ENCODE measurements around the gene GNAI1.

The GNAI1 gene

DNA sequence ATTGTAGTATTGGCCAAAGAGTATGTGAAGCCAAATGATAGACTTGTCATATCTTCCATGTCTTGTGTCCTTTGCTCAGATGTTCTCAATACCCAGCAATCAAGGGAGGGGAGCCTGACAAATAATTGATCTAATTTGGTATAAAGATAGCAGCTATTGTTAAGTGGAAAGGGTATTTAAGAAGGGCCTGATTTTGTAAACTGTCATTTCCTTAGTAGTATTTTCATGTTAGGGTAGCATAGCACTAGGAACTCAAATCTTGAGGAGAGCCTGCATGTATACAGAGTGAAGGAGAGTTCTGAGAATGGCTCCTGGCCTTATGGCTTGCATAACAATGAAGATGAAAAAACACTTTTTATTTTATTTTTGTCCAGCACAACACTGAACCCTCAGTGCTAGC, 53.1 kb downstream of the GNAI1 start:
- H3K4me3 ChIP-seq (ENCODE audit: low read depth in 1 of 2, low read length in 2 of 2), result no peak overlapping the region
- H3K27ac ChIP-seq (ENCODE audit: low read length), result no peak overlapping the region
- H3K4me1 ChIP-seq (ENCODE audit: control insufficient read depth in 1 of 2, insufficient read depth in 2 of 2, low read length in 2 of 2), result peaks cover 0 to 11% of the 10 kb centered on the region in 2 donors

DNA sequence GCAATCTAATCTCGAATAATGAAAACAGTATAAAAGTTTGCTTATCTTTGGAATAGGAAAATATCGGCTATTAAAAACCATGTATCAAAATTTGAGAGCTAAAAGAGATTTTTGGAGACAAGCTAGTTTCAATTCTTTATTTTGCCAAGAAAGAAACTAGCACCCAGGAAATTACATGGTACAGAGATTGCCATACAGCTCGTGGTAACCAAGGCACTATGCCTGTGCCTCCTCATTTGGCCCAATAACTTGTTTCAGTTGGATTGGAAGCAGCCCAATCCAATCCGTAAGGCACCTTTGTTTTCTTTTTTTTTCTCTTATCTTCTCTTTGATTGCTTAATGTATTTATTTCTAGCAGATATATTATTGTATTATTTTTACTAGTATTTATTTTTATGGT, 55.0 kb downstream of the GNAI1 start:
- Histone ChIP-seq H3K36me3 (ENCODE audit: control insufficient read depth in 1 of 2, insufficient read depth in 2 of 2, low read length in 2 of 2) (no peaks in the 10 kb centered on the region), H3K27me3 (ENCODE audit: low read depth, low read length) (no peaks in the 10 kb centered on the region), H3K9me3 (ENCODE audit: control insufficient read depth in 1 of 2, low read length in 2 of 2) (no peaks in the 10 kb centered on the region), H3K4me1 (ENCODE audit: control insufficient read depth in 1 of 2, insufficient read depth in 2 of 2, low read length in 2 of 2) (peaks cover 0 to 11% of the 10 kb centered on the region in 2 donors), H3K4me3 (ENCODE audit: low read depth in 1 of 2, low read length in 2 of 2) (no peak overlapping the region), H3K27ac (ENCODE audit: low read length) (no peak overlapping the region)

More for the DNA sequence above, 53.1 kb downstream of the GNAI1 start:
- H3K9me3 ChIP-seq (ENCODE audit: control insufficient read depth in 1 of 2, low read length in 2 of 2), result no peaks in the 10 kb centered on the region
- H3K27me3 ChIP-seq (ENCODE audit: low read depth, low read length), result no peaks in the 10 kb centered on the region
- H3K36me3 ChIP-seq (ENCODE audit: control insufficient read depth in 1 of 2, insufficient read depth in 2 of 2, low read length in 2 of 2), result no peaks in the 10 kb centered on the region

DNA sequence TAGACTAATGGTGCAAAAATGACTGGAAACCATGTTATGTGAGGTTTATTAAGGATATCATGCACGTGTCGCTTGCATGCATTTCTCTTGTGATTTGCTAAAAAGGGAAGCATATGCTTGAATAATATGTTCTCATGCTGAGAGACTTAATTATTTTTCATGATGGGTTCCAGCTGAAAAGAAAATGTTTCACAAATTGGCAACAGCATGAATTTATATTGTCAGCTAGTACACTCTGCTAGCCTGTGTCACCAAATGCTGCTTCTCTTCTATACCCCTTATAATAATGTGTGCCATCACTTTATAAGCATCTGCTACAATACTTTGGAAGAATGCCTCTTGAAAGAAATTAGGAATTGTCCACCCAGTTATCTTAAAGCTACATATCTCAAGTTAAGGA, 63.0 kb downstream of the GNAI1 start:
- Histone ChIP-seq H3K27me3 (ENCODE audit: low read depth, low read length) (no peaks in the 10 kb centered on the region), H3K36me3 (ENCODE audit: control insufficient read depth in 1 of 2, insufficient read depth in 2 of 2, low read length in 2 of 2) (peaks cover 5 to 10% of the 10 kb centered on the region in 2 donors), H3K4me1 (ENCODE audit: control insufficient read depth in 1 of 2, insufficient read depth in 2 of 2, low read length in 2 of 2) (peaks cover 0 to 8% of the 10 kb centered on the region in 2 donors), H3K27ac (ENCODE audit: low read length) (no peak overlapping the region), H3K9me3 (ENCODE audit: control insufficient read depth in 1 of 2, low read length in 2 of 2) (no peaks in the 10 kb centered on the region), H3K4me3 (ENCODE audit: low read depth in 1 of 2, low read length in 2 of 2) (no peak overlapping the region)

DNA sequence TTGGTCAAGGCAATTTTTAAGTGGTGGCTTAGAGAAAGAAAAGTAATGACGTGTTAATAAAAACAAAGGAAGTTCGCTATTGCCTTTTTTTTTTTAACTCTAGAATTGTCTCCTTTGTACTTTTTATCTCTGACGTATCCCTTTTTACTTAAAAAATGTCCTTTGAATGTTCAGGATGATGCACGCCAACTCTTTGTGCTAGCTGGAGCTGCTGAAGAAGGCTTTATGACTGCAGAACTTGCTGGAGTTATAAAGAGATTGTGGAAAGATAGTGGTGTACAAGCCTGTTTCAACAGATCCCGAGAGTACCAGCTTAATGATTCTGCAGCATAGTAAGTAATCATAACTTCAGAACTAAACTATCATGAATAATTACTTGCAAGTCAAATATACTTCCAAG, 64.4 kb downstream of the GNAI1 start:
- H3K27ac ChIP-seq (ENCODE audit: low read length), result no peak overlapping the region
- H3K4me3 ChIP-seq (ENCODE audit: low read depth in 1 of 2, low read length in 2 of 2), result no peak overlapping the region
- H3K4me1 ChIP-seq (ENCODE audit: control insufficient read depth in 1 of 2, insufficient read depth in 2 of 2, low read length in 2 of 2), result peaks cover 0 to 8% of the 10 kb centered on the region in 2 donors
- H3K9me3 ChIP-seq (ENCODE audit: control insufficient read depth in 1 of 2, low read length in 2 of 2), result no peaks in the 10 kb centered on the region
- H3K36me3 ChIP-seq (ENCODE audit: control insufficient read depth in 1 of 2, insufficient read depth in 2 of 2, low read length in 2 of 2), result peaks cover 8 to 15% of the 10 kb centered on the region in 2 donors
- no peaks in the 10 kb centered on the region for H3K27me3 ChIP-seq (ENCODE audit: low read depth, low read length)

DNA sequence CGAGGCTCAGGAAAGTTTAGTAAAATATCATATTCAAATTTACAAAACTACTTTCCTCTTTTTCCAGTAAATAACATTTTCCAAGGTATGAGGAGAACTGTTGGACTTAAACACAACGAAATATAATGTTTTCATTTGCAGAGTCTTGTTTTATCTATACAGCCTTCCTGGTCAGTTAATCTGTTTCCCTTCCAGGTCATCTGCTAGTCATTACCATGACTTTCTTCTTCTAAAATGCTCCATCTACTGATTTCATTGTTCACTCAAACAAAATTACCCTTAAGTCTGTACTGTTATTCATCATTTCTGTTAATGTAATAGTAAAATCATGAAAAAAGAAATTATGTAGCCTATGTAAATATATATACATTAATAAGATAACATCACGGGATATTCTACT, 69.8 kb downstream of the GNAI1 start:
- Histone ChIP-seq H3K4me3 (ENCODE audit: low read depth in 1 of 2, low read length in 2 of 2) (no peak overlapping the region), H3K4me1 (ENCODE audit: control insufficient read depth in 1 of 2, insufficient read depth in 2 of 2, low read length in 2 of 2) (peaks cover 0 to 8% of the 10 kb centered on the region in 2 donors), H3K27ac (ENCODE audit: low read length) (no peak overlapping the region), H3K9me3 (ENCODE audit: control insufficient read depth in 1 of 2, low read length in 2 of 2) (no peaks in the 10 kb centered on the region), H3K27me3 (ENCODE audit: low read depth, low read length) (no peaks in the 10 kb centered on the region), H3K36me3 (ENCODE audit: control insufficient read depth in 1 of 2, insufficient read depth in 2 of 2, low read length in 2 of 2) (peaks cover 14% of the 10 kb centered on the region in 2 donors)

DNA sequence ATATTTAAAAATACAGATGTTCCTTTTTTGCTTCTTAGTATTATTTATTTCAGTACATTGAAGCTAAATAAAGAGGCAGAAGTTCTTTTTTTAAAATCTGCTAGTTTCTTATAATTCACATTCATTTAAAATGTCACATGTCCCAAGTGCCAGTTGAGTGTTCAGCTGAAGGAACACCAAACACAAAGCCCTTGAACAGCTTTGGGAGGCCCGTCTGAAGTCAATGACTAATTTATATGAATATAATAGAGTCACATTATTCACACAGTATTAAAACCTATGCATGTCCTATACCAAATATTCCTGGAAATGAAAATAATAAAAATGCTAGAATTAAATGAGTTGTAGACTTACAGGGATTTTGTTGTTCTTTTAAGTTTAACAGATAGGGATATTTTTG, 70.3 kb downstream of the GNAI1 start:
- Histone ChIP-seq H3K27me3 (ENCODE audit: low read depth, low read length) (no peaks in the 10 kb centered on the region), H3K9me3 (ENCODE audit: control insufficient read depth in 1 of 2, low read length in 2 of 2) (no peaks in the 10 kb centered on the region), H3K36me3 (ENCODE audit: control insufficient read depth in 1 of 2, insufficient read depth in 2 of 2, low read length in 2 of 2) (peaks cover 11% of the 10 kb centered on the region in 2 donors), H3K4me1 (ENCODE audit: control insufficient read depth in 1 of 2, insufficient read depth in 2 of 2, low read length in 2 of 2) (peaks cover 0 to 8% of the 10 kb centered on the region in 2 donors), H3K27ac (ENCODE audit: low read length) (no peak overlapping the region), H3K4me3 (ENCODE audit: low read depth in 1 of 2, low read length in 2 of 2) (no peak overlapping the region)

DNA sequence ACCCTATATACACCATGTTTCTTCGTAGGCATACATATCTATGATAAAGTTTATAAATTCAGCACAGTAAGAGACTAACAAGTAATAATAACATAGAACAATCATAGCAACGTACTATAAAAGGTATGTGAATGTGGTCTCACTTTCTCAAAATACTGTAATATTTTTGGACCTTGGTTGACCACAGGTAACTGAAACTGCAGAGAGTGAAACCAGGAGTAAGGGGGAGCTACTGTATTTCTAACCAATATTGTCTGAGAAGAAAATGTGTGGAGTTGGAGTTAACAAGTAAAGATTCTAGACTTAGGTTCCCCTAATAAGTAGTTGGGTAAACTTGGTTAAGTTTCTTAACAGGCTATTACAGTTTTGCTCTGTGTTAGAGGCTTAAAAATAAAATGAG, 72.1 kb downstream of the GNAI1 start:
- H3K36me3 ChIP-seq (ENCODE audit: control insufficient read depth in 1 of 2, insufficient read depth in 2 of 2, low read length in 2 of 2), result peaks cover 11% of the 10 kb centered on the region in 2 donors
- no peaks in the 10 kb centered on the region for H3K9me3 ChIP-seq (ENCODE audit: control insufficient read depth in 1 of 2, low read length in 2 of 2)
- H3K4me1 ChIP-seq (ENCODE audit: control insufficient read depth in 1 of 2, insufficient read depth in 2 of 2, low read length in 2 of 2), result peaks cover 0 to 11% of the 10 kb centered on the region in 2 donors
- H3K27ac ChIP-seq (ENCODE audit: low read length), result no peak overlapping the region
- no peak overlapping the region for H3K4me3 ChIP-seq (ENCODE audit: low read depth in 1 of 2, low read length in 2 of 2)
- H3K27me3 ChIP-seq (ENCODE audit: low read depth, low read length), result no peaks in the 10 kb centered on the region

DNA sequence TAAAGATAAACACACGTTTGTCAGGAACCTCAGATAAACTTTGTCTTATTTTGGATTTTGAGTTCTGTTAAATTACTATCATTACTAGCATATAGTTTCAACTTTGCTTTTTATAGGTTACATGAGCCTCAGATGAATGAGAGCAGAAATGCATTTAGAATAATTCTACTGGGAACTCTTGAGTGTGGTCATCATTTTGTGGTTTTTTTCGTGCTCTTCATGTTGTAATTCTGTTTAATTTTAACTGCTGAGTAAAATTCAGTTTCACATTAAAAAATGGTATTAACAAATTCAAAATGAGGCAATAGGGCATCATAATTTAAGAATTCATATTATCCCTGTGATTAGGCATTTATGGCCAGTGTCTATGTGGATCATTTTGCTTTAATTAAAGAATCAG, 72.9 kb downstream of the GNAI1 start:
- peaks cover 10 to 11% of the 10 kb centered on the region in 2 donors for H3K36me3 ChIP-seq (ENCODE audit: control insufficient read depth in 1 of 2, insufficient read depth in 2 of 2, low read length in 2 of 2)
- no peak overlapping the region for H3K4me3 ChIP-seq (ENCODE audit: low read depth in 1 of 2, low read length in 2 of 2)
- H3K27ac ChIP-seq (ENCODE audit: low read length), result no peak overlapping the region
- no peaks in the 10 kb centered on the region for H3K27me3 ChIP-seq (ENCODE audit: low read depth, low read length)
- H3K9me3 ChIP-seq (ENCODE audit: control insufficient read depth in 1 of 2, low read length in 2 of 2), result no peaks in the 10 kb centered on the region
- H3K4me1 ChIP-seq (ENCODE audit: control insufficient read depth in 1 of 2, insufficient read depth in 2 of 2, low read length in 2 of 2), result peaks cover 0 to 11% of the 10 kb centered on the region in 2 donors

DNA sequence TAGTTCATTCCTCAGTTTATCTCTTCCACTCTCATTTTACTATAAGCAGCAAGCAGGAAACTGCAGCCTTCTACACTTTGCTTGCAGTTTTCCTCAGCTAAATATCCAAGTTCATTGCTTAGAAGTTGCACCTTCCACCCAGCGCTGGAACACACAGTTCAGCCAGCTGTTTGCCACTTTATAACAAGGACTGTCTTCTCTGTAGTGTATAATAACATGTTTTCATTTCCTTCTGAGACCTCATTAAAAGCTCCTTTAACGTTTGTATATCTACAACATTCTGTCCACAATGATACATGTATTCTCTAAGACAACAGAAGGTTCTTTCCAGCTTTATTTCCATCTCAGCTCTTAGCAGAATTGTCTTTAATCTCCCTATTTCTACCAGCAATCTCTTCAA, 74.1 kb downstream of the GNAI1 start:
- Histone ChIP-seq H3K4me1 (ENCODE audit: control insufficient read depth in 1 of 2, insufficient read depth in 2 of 2, low read length in 2 of 2) (peaks cover 0 to 11% of the 10 kb centered on the region in 2 donors), H3K9me3 (ENCODE audit: control insufficient read depth in 1 of 2, low read length in 2 of 2) (no peaks in the 10 kb centered on the region), H3K27me3 (ENCODE audit: low read depth, low read length) (no peaks in the 10 kb centered on the region), H3K27ac (ENCODE audit: low read length) (no peak overlapping the region), H3K4me3 (ENCODE audit: low read depth in 1 of 2, low read length in 2 of 2) (no peak overlapping the region), H3K36me3 (ENCODE audit: control insufficient read depth in 1 of 2, insufficient read depth in 2 of 2, low read length in 2 of 2) (peaks cover 6 to 16% of the 10 kb centered on the region in 2 donors)

DNA sequence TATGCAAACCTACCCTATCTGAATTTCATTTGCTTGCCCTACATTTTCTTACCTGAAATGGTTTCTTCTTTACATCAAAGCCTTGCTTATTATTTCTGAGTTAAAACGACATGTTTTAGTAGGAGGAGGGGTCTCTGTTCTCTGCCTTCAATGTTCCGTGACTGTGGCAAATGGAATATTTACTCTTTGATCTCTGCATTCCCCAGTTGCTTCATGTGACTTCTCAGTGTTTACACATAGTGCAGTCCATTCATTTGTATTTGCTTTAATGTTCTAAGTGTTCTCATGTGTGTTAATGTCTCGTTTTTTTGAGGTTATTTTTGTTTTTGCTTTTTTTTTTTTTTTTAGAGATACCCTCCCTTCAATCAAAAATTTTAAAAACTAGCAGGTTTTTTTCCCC, 75.8 kb downstream of the GNAI1 start:
- no peaks in the 10 kb centered on the region for H3K27me3 ChIP-seq (ENCODE audit: low read depth, low read length)
- peaks cover 0 to 5% of the 10 kb centered on the region in 2 donors for H3K36me3 ChIP-seq (ENCODE audit: control insufficient read depth in 1 of 2, insufficient read depth in 2 of 2, low read length in 2 of 2)
- peaks cover 0 to 11% of the 10 kb centered on the region in 2 donors for H3K4me1 ChIP-seq (ENCODE audit: control insufficient read depth in 1 of 2, insufficient read depth in 2 of 2, low read length in 2 of 2)
- no peak overlapping the region for H3K4me3 ChIP-seq (ENCODE audit: low read depth in 1 of 2, low read length in 2 of 2)
- H3K27ac ChIP-seq (ENCODE audit: low read length), result no peak overlapping the region
- H3K9me3 ChIP-seq (ENCODE audit: control insufficient read depth in 1 of 2, low read length in 2 of 2), result no peaks in the 10 kb centered on the region

DNA sequence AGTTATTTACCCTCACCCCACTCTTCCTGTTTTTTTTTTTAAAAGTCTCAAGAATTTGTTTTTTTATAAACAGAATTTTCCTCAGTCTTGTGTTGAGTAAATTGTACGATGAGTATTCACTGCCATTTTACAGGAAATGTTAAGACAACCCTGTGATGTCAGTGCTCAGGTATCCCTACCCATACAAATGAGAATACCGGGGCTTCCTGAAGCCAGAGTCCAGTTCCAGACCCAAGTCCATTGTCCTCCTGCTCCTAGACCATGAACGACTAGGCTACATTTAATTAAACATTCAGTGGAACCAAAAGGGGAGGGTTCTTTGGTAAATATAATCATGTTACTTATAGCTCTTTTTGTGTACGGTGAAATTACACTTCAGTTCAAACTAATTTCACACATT, 79.2 kb downstream of the GNAI1 start:
- H3K36me3 ChIP-seq (ENCODE audit: control insufficient read depth in 1 of 2, insufficient read depth in 2 of 2, low read length in 2 of 2), result peaks cover 0 to 8% of the 10 kb centered on the region in 2 donors
- no peak overlapping the region for H3K27ac ChIP-seq (ENCODE audit: low read length)
- no peaks in the 10 kb centered on the region for H3K27me3 ChIP-seq (ENCODE audit: low read depth, low read length)
- peaks cover 0 to 6% of the 10 kb centered on the region in 2 donors for H3K4me1 ChIP-seq (ENCODE audit: control insufficient read depth in 1 of 2, insufficient read depth in 2 of 2, low read length in 2 of 2)
- H3K9me3 ChIP-seq (ENCODE audit: control insufficient read depth in 1 of 2, low read length in 2 of 2), result no peaks in the 10 kb centered on the region
- no peak overlapping the region for H3K4me3 ChIP-seq (ENCODE audit: low read depth in 1 of 2, low read length in 2 of 2)

DNA sequence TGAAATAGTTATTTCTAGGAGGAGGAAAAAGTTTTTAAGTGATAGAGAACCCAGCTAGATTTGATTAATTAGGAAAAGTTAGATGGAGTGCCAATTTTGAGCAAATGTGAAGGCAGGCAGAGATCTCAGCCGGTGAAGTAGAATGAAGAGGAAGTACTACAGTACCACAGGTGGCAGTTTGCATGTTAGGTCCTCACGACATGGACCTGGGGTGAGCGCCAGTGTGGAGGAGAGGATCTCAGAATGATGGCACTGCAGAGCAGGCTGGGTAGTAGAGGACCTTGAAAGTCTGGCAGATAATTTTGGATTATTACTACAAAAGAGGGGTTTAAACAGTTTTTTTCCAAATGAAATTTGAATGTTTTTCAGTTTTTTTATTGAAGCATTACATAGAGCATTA, 81.1 kb downstream of the GNAI1 start:
- H3K27me3 ChIP-seq (ENCODE audit: low read depth, low read length), result no peaks in the 10 kb centered on the region
- H3K27ac ChIP-seq (ENCODE audit: low read length), result no peak overlapping the region
- no peak overlapping the region for H3K4me3 ChIP-seq (ENCODE audit: low read depth in 1 of 2, low read length in 2 of 2)
- H3K4me1 ChIP-seq (ENCODE audit: control insufficient read depth in 1 of 2, insufficient read depth in 2 of 2, low read length in 2 of 2), result peaks cover 0 to 2% of the 10 kb centered on the region in 2 donors
- H3K36me3 ChIP-seq (ENCODE audit: control insufficient read depth in 1 of 2, insufficient read depth in 2 of 2, low read length in 2 of 2), result peaks cover 5 to 8% of the 10 kb centered on the region in 2 donors
- no peaks in the 10 kb centered on the region for H3K9me3 ChIP-seq (ENCODE audit: control insufficient read depth in 1 of 2, low read length in 2 of 2)
